Measurements from ENCODE around the gene PELI3. TPM values are rescaled to one million over a fixed set of nuclear protein-coding genes. Genes with fewer than 3 reads are reported as not detected.

Gene PELI3
- total and polyA plus RNA-seq, 2 donors: 1.5 to 2.4 TPM

- Histone ChIP-seq H3K27me3 (ENCODE audit: control insufficient read depth in 2 of 2, insufficient read depth in 1 of 2, low read length in 1 of 2) (no peaks in the 10 kb centered on the region), H3K36me3 (ENCODE audit: control insufficient read depth in 2 of 2, insufficient read depth in 2 of 2, low read length in 1 of 2) (peaks cover 52% of the 10 kb centered on the region in 2 donors), H3K9me3 (ENCODE audit: control insufficient read depth in 2 of 2, insufficient read depth in 1 of 2, low read length in 1 of 2) (no peaks in the 10 kb centered on the region), H3K4me1 (ENCODE audit: control insufficient read depth in 2 of 2, insufficient read depth in 2 of 2, low read length in 2 of 2) (no peaks in the 10 kb centered on the region), H3K27ac (ENCODE audit: low read depth in 1 of 2, low read length in 1 of 2) (no peak overlapping the region), H3K4me3 (ENCODE audit: low read length in 2 of 2) (no peak overlapping the region)
- 97% methylated on average over 16 of the region's 16 CpGs for WGBS
- DNase-seq (ENCODE audit: low read depth in 6 of 9, low spot score in 9 of 9): no peak
Observed at GRCh38 chr11:66497206-66497605, 30.5 kb downstream of the PELI3 start.

DNA sequence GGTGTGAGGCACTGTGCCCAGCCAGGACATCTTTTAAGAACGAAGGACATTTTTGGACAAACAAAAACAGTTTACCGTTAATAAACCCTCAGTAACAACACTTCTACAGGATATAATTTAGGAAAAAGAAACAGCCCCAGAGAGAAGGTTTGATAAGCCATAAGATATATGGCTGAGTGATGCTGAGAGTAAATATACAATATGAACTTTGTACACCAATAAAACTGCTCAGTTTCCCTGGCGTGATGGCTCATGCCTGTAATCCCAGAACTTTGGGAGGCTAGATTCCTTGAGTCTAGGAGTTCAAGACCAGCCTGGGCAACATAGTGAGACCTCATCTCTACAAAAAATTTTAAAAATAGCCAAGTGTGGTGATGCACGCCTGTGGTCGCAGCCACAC, 31.8 kb downstream of the PELI3 start:
- no peak for DNase-seq (ENCODE audit: low read depth in 6 of 9, low spot score in 9 of 9)
- Histone ChIP-seq H3K27ac (ENCODE audit: low read depth in 1 of 2, low read length in 1 of 2) (no peak overlapping the region), H3K9me3 (ENCODE audit: control insufficient read depth in 2 of 2, insufficient read depth in 1 of 2, low read length in 1 of 2) (no peaks in the 10 kb centered on the region), H3K4me1 (ENCODE audit: control insufficient read depth in 2 of 2, insufficient read depth in 2 of 2, low read length in 2 of 2) (no peaks in the 10 kb centered on the region), H3K27me3 (ENCODE audit: control insufficient read depth in 2 of 2, insufficient read depth in 1 of 2, low read length in 1 of 2) (no peaks in the 10 kb centered on the region), H3K36me3 (ENCODE audit: control insufficient read depth in 2 of 2, insufficient read depth in 2 of 2, low read length in 1 of 2) (peaks cover 39% of the 10 kb centered on the region in 2 donors), H3K4me3 (ENCODE audit: low read length in 2 of 2) (no peak overlapping the region)
- WGBS: over 99% methylated on average over 5 of the region's 5 CpGs

DNA sequence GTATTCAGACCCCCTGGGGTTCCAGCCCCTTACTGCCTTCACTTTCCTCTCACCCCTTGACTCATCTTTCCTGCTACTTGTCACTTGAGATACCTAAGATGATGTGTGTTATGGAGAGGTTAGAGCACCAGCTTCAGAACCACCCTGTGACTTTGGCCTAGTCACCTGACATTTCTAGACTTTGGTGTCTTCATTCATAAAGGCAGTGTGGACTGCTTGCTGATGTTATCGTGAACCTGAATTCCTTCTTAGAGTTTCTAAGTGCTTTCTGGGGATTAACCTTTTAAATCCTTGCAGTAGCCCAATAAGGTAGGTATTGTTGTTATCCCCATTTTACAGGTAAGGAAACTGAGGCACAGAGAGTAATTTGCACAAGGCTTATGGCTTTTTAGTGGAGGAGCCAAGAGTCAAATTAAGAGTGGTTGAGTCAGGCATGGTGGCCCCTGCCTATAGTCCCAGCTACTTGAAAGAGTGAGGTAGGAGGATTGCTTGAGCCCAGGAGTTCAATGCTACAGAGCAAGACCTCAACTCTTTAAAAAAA, 38.6 kb downstream of the PELI3 start:
- peaks cover 13 to 19% of the 10 kb centered on the region in 2 donors for H3K36me3 ChIP-seq (ENCODE audit: control insufficient read depth in 2 of 2, insufficient read depth in 2 of 2, low read length in 1 of 2)
- 54% methylated on average over 1 of the region's 1 CpG for WGBS
- no peak overlapping the region for H3K4me3 ChIP-seq (ENCODE audit: low read length in 2 of 2)

GRCh38 chr11:66509131-66509561, 42.4 kb downstream of the PELI3 start:
- H3K27ac ChIP-seq (ENCODE audit: low read depth in 1 of 2, low read length in 1 of 2): no peak overlapping the region
- H3K9me3 ChIP-seq (ENCODE audit: control insufficient read depth in 2 of 2, insufficient read depth in 1 of 2, low read length in 1 of 2): no peaks in the 10 kb centered on the region
- peaks cover 10 to 14% of the 10 kb centered on the region in 2 donors for H3K36me3 ChIP-seq (ENCODE audit: control insufficient read depth in 2 of 2, insufficient read depth in 2 of 2, low read length in 1 of 2)
- no peak overlapping the region for H3K4me3 ChIP-seq (ENCODE audit: low read length in 2 of 2)
- no peaks in the 10 kb centered on the region for H3K27me3 ChIP-seq (ENCODE audit: control insufficient read depth in 2 of 2, insufficient read depth in 1 of 2, low read length in 1 of 2)
- WGBS: 94% methylated on average over 7 of the region's 7 CpGs
- H3K4me1 ChIP-seq (ENCODE audit: control insufficient read depth in 2 of 2, insufficient read depth in 2 of 2, low read length in 2 of 2): peaks cover 5 to 10% of the 10 kb centered on the region in 2 donors
- no peak for DNase-seq (ENCODE audit: low read depth in 6 of 9, low spot score in 9 of 9)

More for the DNA sequence above, 38.6 kb downstream of the PELI3 start:
- no peaks in the 10 kb centered on the region for H3K9me3 ChIP-seq (ENCODE audit: control insufficient read depth in 2 of 2, insufficient read depth in 1 of 2, low read length in 1 of 2)
- H3K27ac ChIP-seq (ENCODE audit: low read depth in 1 of 2, low read length in 1 of 2): no peak overlapping the region
- peaks cover 2 to 3% of the 10 kb centered on the region in 2 donors for H3K4me1 ChIP-seq (ENCODE audit: control insufficient read depth in 2 of 2, insufficient read depth in 2 of 2, low read length in 2 of 2)
- no peaks in the 10 kb centered on the region for H3K27me3 ChIP-seq (ENCODE audit: control insufficient read depth in 2 of 2, insufficient read depth in 1 of 2, low read length in 1 of 2)
- no peak for DNase-seq (ENCODE audit: low read depth in 6 of 9, low spot score in 9 of 9)

DNA sequence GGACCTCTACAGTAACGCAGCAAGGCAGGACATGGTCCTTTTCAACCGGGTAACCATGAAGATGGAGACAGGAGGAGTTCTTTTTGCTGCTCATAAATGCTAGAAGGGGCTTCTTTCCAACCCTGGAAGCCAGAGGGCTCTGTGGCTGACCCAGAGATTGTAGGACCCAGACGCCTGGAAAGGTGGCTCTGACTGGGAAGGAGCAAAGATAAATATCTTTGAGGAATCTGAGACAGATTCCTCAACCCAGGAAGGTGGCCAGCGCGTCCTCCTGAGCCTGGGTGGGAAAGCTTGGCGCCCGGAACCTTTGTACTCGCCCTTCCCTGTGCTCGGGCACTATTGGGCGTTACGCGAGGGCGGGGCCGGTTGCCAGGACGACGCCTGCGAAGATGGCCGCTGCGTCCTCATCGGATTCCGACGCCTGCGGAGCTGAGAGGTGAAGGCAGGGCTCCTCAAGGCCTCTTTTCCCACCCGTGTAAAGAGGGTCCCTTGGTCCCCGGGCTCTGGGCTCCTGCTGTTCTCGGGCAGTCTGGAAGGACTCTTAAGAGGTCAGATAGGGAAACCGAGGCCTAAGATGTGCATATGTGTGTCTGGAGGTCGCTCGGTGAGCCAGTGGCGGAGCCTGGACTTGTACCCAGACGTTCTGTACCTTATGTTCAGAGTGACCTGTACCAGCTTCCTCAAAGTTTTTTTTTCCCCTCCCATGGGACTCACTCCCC, 43.7 kb downstream of the PELI3 start, which contains the start of gene BBS1:
Gene BBS1 (plus strand): TSS at position 365 of the 719 bp plus-strand sequence. CDS start 25 bp downstream, at position 390.
- DNase-seq (ENCODE audit: low read depth in 6 of 9, low spot score in 9 of 9): peak; percentile 43 to 84 (median 63)

DNA sequence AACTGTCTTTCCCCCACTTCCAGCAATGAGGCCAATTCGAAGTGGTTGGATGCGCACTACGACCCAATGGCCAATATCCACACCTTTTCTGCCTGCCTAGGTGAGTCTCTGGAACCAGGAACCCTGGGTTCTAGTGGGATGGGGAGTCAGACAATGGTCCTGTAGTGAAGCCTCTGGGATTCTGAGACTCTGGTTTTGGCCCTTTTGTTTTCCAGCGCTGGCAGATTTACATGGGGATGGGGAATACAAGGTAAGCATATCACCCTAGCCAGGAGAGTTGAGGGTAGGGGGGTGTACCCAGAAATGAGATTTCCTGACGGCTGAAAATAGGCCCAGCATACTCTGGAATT, 44.3 kb downstream of the PELI3 start:
- peak overlapping the region; percentile 56 to 74 for H3K4me3 ChIP-seq (ENCODE audit: low read length in 2 of 2)
- H3K27me3 ChIP-seq (ENCODE audit: control insufficient read depth in 2 of 2, insufficient read depth in 1 of 2, low read length in 1 of 2): no peaks in the 10 kb centered on the region
- H3K27ac ChIP-seq (ENCODE audit: low read depth in 1 of 2, low read length in 1 of 2): no peak overlapping the region
- H3K4me1 ChIP-seq (ENCODE audit: control insufficient read depth in 2 of 2, insufficient read depth in 2 of 2, low read length in 2 of 2): peaks cover 5 to 10% of the 10 kb centered on the region in 2 donors
- H3K36me3 ChIP-seq (ENCODE audit: control insufficient read depth in 2 of 2, insufficient read depth in 2 of 2, low read length in 1 of 2): peaks cover 12 to 16% of the 10 kb centered on the region in 2 donors
- no peaks in the 10 kb centered on the region for H3K9me3 ChIP-seq (ENCODE audit: control insufficient read depth in 2 of 2, insufficient read depth in 1 of 2, low read length in 1 of 2)
- 17% methylated on average over 5 of the region's 5 CpGs for WGBS
- DNase-seq (ENCODE audit: low read depth in 6 of 9, low spot score in 9 of 9): peak in 1 of 9 donors; percentile 0

More for the DNA sequence above, 43.7 kb downstream of the PELI3 start, which contains the start of gene BBS1:
- Histone ChIP-seq H3K9me3 (ENCODE audit: control insufficient read depth in 2 of 2, insufficient read depth in 1 of 2, low read length in 1 of 2) (no peaks in the 10 kb centered on the region), H3K4me1 (ENCODE audit: control insufficient read depth in 2 of 2, insufficient read depth in 2 of 2, low read length in 2 of 2) (peaks cover 5 to 10% of the 10 kb centered on the region in 2 donors), H3K4me3 (ENCODE audit: low read length in 2 of 2) (peak within 1 kb of the TSS; percentile 56 to 74), H3K27ac (ENCODE audit: low read depth in 1 of 2, low read length in 1 of 2) (peak within 1 kb of the TSS; percentile 3 to 22), H3K27me3 (ENCODE audit: control insufficient read depth in 2 of 2, insufficient read depth in 1 of 2, low read length in 1 of 2) (no peaks in the 10 kb centered on the region), H3K36me3 (ENCODE audit: control insufficient read depth in 2 of 2, insufficient read depth in 2 of 2, low read length in 1 of 2) (peaks cover 11 to 14% of the 10 kb centered on the region in 2 donors)
- 3% methylated on average over 31 of the region's 31 CpGs for WGBS

GRCh38 chr11:66523611-66524010, 56.9 kb downstream of the PELI3 start:
- no peak for DNase-seq (ENCODE audit: low read depth in 6 of 9, low spot score in 9 of 9)
- no peaks in the 10 kb centered on the region for H3K27me3 ChIP-seq (ENCODE audit: control insufficient read depth in 2 of 2, insufficient read depth in 1 of 2, low read length in 1 of 2)
- H3K4me3 ChIP-seq (ENCODE audit: low read length in 2 of 2): no peak overlapping the region
- peaks cover 34 to 39% of the 10 kb centered on the region in 2 donors for H3K36me3 ChIP-seq (ENCODE audit: control insufficient read depth in 2 of 2, insufficient read depth in 2 of 2, low read length in 1 of 2)
- no peaks in the 10 kb centered on the region for H3K4me1 ChIP-seq (ENCODE audit: control insufficient read depth in 2 of 2, insufficient read depth in 2 of 2, low read length in 2 of 2)
- WGBS: 98% methylated on average over 11 of the region's 11 CpGs
- no peaks in the 10 kb centered on the region for H3K9me3 ChIP-seq (ENCODE audit: control insufficient read depth in 2 of 2, insufficient read depth in 1 of 2, low read length in 1 of 2)
- no peak overlapping the region for H3K27ac ChIP-seq (ENCODE audit: low read depth in 1 of 2, low read length in 1 of 2)

GRCh38 chr11:66524304-66525040, 57.8 kb downstream of the PELI3 start:
- DNase-seq (ENCODE audit: low read depth in 6 of 9, low spot score in 9 of 9): no peak
- Histone ChIP-seq H3K27ac (ENCODE audit: low read depth in 1 of 2, low read length in 1 of 2) (no peak overlapping the region), H3K4me3 (ENCODE audit: low read length in 2 of 2) (no peak overlapping the region), H3K9me3 (ENCODE audit: control insufficient read depth in 2 of 2, insufficient read depth in 1 of 2, low read length in 1 of 2) (no peaks in the 10 kb centered on the region), H3K27me3 (ENCODE audit: control insufficient read depth in 2 of 2, insufficient read depth in 1 of 2, low read length in 1 of 2) (no peaks in the 10 kb centered on the region), H3K36me3 (ENCODE audit: control insufficient read depth in 2 of 2, insufficient read depth in 2 of 2, low read length in 1 of 2) (peaks cover 36 to 39% of the 10 kb centered on the region in 2 donors), H3K4me1 (ENCODE audit: control insufficient read depth in 2 of 2, insufficient read depth in 2 of 2, low read length in 2 of 2) (no peaks in the 10 kb centered on the region)
- 97% methylated on average over 10 of the region's 10 CpGs for WGBS
